Muscle of back (tissue), 13 donors: ENCODE results near the gene KRT38. TPM values are rescaled to one million over a fixed set of nuclear protein-coding genes. Genes with fewer than 3 reads are reported as not detected.
A peak's percentile ranks its signal among the peaks of the same experiment; 100 is the strongest.

Source experiments
- DNase-seq, 3 donors: peaks; one replicate each; pipeline versions ENCODE4 v3.0.0 to v3.0.0-alpha.2; 2013
- long read RNA-seq, 9 donors: transcript quantifications; one replicate each; lab custom pipeline, GENCODE V29; 2026
- polyA plus RNA-seq, 10 donors: library from polyadenylated mRNA; unstranded; fragments of 120-200 nt; gene quantifications; one replicate each; pipeline ENCODE4 v1.2.1, GENCODE V29; 2013; ENCODE audit not compliant: insufficient read length in 10 of 10

Gene KRT38
- not detected for polyA plus RNA-seq
- long read RNA-seq, donor 1, result 0 reads
- long read RNA-seq, donor 2, result 0 reads
- long read RNA-seq, donor 3, result 0 reads
- long read RNA-seq, donor 4, result 0 reads
- long read RNA-seq, donor 5, result 0 reads
- long read RNA-seq, donor 6, result 0 reads
- long read RNA-seq, donor 7, result 0 reads
- long read RNA-seq, donor 8, result 0 reads
- long read RNA-seq, donor 9, result 0 reads

DNA sequence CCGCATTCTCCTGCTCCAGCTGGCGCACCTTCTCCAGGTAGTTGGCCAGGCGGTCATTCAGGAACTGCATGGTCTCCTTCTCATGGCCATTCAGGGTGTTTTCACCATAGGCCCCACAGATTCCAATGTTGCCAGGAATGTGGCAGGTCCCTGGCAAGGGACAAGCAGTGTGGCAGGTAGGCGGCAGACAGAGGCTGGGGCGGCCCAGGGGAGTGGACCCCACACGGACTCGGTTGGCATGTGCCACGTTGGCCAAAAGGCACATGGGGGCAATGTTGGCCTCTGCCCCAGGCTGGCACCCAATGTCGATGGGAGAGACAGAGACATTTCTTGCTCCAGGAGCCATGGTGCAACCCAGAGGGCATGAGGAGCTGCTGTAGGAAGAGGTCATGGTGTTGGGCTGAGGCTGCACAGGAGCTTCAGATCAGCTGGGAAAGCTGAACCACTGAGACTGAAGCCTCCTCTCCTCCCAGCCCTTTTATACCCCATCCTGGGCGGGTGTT lies at the start of gene KRT38:
KRT38 (minus strand) TSS at position 453 of the 503 bp plus-strand sequence; CDS start at position 391, 62 bp downstream.
- DNase-seq, result no peak

- DNase-seq, result no peak
Measured at GRCh38 chr17:41489531-41489930, 48.7 kb upstream of the KRT38 start, which contains the start of gene KRT36. Gene KRT36 (minus strand): TSS chr17:41489910. CDS start chr17:41489864, 46 bp downstream.

DNA sequence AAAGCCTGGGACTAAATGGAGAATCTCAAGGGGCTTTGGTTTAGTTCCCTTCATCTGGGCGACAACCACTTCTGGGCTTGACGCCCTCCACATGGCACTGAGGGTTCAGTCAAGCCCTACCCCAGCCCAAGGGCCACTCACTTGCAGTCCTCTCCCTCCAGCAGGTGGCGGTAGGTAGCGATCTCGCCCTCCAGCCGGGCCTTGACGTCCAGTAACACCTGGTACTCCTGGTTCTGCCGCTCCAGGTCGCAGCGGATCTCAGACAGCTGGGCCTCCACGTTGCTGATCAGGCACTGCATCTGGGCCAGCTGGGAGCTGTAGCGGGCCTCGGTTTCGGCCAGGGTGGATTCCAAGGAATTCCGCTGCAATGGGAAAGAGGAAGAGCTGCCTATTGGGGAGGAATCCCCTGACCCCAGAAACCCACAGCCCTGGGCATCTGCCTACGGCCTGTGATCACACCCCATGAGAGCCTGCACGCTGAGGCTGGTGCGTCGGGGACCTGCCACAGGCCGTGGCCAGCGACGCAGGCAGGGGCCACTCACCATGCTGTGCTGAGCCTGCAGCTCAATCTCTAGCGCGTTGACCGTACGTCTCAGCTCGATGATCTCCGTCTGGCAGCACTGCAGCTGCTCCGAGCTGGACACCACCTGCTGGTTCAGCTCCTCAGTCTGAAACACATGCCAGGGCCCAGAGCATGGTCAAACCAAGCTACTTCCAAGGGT lies 46.2 kb upstream of the KRT38 start:
- no peak for DNase-seq

GRCh38 chr17:41486316-41486715 lies 45.5 kb upstream of the KRT38 start:
- no peak for DNase-seq

- no peak for DNase-seq
Measured at GRCh38 chr17:41484920-41485904, 44.4 kb upstream of the KRT38 start.

- DNase-seq, result no peak
Measured at GRCh38 chr17:41483991-41484826, 43.4 kb upstream of the KRT38 start.

DNA sequence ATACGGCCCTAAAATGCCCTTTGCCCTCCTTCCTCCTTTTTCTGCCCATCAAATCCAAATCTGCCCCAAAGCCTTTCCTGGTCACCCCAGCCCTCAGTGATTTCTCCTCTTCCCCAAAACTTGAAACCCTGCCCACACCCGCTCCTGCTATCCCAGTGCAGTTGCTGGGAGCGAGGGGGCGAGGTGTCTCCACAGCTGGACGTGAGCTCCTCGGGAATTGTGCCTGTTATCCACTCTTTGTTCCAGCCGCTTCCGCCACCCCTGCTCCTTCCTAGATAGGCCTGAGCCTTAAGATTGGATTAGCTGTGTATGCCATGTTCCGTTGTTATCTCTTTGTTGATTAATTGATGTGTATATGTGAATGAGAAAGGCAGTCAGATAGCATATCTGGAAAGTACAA lies 42.7 kb upstream of the KRT38 start:
- no peak for DNase-seq

GRCh38 chr17:41481036-41481435 lies 40.3 kb upstream of the KRT38 start, which contains the start of gene KRT35:
Gene KRT35 (minus strand): TSS chr17:41481151. CDS start chr17:41481097, 54 bp downstream.
- DNase-seq, result no peak

DNA sequence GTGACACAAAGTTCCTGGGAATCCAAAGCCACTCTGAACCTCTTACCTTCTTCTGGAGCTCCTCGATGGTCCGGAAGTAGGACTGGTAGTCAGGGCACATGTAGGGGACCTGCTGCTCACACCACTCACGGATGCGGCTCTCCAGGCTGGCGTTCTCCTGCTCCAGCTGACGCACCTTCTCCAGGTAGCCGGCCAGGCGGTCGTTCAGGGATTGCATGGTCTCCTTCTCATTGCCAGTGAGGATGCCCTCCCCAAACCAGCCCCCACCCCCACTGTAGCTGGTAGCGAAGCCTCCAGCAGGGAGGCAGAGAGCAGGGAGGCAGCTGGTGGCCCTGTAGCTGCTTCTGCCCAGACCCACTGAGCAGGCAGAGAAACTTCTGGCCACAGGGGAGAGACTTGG lies 39.8 kb upstream of the KRT38 start:
- DNase-seq, result no peak

GRCh38 chr17:41480136-41480535 lies 39.4 kb upstream of the KRT38 start:
- no peak for DNase-seq

DNA sequence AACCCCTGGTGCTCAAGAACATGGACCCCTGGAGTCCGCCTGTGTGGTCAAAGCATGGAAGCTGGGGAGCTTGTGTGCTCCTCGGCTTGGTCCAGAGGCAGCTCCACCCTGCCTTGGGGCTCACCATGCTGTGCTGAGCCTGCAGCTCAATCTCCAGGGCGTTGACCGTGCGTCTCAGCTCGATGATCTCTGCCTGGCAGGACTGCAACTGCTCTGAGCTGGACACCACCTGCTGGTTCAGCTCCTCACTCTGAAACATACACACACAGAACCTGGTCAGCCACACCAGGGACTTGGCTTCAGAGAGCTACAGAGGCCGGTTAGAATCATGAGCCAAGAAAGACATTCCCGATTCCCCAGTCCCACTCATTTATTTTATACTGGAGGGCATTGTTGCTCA lies 37.5 kb upstream of the KRT38 start:
- DNase-seq, result no peak

DNA sequence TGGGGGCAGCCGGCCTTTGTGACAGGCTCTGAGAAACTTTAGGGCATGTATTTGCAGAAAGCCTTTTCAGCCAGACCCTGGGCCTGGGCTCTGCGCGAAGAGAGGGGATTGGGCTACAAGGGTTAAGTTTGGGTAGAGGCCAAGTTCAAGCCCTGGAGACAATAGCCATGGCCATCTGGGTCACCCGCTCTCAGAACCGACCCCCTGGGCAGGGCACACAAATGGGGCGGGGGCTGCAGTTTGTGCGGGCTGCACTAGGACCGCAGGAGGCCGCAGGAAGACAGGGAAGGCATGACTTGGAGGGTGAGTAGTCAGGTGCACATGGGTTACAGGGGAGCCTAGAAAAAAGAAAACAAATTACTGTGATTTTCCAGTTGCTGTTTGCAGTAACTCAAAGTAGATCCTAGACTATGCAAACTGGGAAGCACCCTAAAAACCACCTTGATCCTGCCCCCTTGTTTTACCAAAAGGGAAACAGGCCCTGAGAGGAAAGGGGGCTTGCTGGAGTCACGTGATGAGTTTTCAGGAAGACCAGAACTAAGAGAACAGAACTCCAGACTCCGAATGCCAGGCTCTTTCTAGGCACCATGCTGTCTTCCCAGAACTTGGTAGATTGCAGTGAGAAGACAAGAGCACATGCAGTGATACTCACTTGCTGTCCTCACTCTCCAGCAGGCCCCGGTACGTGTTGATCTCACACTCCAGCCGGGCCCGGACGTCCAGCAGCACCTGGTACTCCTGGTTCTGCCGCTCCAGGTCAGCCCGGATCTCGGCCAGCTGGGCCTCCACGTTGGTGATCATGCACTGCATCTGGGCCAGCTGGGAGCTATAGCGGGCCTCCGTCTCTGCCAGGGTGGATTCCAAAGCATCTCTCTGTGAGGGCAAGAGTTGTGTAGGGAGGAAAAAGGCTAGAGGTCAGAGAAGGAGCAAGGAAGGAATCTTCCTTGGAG lies 36.4 kb upstream of the KRT38 start:
- no peak for DNase-seq

DNA sequence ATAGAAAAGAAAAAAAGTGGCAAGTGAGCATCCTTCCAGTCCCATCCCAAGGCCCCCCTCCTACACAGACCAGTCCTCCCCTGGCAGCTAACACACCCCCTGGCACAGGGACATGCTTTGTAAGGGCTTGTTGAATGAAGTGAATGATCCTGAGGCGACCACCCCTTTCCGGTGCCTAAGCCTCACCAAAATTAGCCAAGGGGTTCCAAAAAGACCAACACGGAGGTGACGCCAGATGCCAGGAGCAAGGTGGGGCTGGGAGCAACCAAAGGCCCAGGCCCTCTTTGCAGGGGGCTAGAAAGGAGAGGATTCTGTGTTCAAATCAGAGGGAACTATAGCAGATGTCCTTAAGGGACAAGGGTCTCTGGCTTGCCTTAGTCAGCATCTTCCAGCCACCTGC lies 34.6 kb upstream of the KRT38 start:
- DNase-seq, result no peak

DNA sequence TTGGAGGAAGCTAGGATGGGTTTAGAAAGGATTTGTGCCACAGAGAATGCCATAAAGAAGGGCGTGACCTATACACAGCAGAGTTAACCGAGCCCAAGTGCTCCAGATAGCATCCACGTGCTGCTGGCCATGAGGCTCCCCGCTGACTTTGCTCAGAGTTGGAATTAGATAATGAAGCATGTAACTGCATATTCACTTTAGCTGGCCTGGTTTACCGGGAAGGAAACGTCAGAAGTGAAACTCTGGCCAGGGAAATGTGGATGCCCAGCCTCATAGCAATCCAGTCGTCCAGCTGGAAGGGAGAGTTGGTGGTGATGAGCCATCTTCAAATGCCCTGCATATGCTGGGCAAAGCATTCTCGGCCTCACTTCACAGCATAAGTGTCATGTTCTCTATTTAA lies 34.1 kb upstream of the KRT38 start:
- no peak for DNase-seq

DNA sequence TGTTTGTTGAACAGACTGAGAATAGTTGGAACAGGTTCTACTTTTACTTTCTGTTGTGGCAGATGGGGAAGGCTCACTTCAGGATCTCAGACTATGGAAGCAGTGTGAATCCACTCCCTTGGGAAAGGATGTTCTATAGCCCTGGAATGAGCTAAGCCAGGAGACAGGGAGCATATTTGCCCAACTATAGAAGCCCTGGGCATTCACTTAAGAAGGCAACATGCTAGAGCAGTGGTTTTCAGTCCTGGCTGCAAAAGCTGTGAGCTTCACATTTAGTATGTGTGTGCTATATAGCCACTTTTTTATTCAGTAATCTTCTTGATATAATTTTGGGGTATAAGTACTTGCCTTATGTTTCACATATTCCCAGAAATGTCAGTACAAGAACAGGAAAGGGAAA lies 27.6 kb upstream of the KRT38 start:
- DNase-seq, result no peak

DNA sequence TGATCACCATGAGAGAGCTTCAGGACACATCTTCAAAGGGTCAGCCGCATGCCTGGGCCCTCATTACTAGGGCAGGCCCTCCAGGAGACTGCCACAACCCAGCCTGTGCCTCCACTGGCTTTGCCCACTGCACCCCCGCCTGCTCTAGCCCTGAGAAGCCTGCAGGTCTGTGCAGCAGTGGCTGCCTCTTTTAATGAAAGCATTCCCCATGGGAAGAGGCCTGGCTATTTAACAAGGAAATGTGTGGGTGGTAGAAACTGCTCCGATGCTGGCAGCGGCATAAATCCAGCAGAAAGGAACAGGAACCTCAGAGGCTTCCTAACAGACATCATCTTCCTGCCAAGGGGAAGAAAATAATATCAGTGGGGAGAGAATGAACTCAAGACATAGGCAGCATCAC lies 26.8 kb upstream of the KRT38 start:
- no peak for DNase-seq

DNA sequence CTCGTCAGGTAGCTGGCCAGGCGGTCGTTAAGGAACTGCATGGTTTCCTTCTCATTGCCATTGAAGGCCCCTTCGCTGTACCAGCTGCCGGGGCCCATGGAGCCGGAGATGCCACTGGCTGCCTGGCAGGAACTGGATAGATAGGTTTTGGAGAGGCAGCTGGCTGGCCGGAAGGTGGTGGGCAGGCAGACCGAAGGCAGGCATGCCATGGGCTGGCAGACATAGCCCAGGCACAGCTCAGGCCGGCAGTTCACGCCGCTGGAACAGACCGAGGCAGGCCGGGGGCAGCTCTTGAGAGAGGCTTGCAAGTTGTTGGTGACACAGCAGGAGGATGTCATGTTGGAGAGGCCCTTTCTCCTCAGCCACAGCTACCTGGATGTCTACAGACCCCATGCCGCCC lies 26.2 kb upstream of the KRT38 start, which contains the start of gene KRT32:
KRT32 (minus strand) TSS at position 399 of the 400 bp plus-strand sequence; CDS start at position 338, 61 bp downstream.
- no peak for DNase-seq

- DNase-seq, result peak in 1 of 3 donors; percentile 83
Measured at GRCh38 chr17:41464682-41465081, 23.9 kb upstream of the KRT38 start.

DNA sequence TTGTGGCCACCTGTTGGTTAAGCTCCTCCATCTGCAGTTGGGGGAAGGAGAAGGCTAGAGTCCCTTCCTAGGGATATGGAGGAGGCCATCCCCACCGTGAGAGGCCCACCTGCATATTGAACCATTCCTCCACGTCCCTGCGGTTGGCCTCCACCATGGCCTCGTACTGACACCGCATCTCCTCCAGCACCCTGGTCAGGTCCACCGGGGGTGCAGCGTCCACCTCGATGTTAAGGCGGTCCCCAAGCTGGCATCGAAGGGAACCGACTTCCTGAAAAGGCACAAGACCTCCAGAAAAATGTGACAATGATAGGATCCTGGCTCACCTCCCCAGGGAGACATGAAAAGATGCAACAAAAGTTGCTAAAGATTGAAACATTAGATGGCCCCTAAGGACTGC lies 23.4 kb upstream of the KRT38 start:
- DNase-seq, result no peak

DNA sequence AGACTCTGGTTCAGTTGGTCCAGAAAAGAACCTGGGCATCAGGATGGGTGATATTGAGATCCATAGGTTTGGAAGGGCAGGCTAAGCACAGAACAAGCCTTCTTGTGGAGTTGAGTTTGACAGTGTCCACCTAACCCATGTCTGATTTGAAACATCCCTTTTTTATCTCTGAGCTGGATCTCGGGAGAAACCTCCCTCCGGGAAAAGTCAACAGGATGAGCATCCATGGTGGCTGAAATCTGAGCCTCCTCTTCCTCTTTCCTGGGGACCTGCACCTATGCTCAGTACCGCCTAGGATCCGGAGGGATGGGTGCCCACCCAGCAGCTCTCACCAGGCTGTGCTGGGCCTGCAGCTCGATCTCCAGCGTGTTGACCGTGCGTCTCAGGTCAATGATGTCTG lies 23.0 kb upstream of the KRT38 start:
- DNase-seq, result no peak
